Endometrial microvascular endothelial cells (primary cell): Measurements from ENCODE around the gene ZNF317. TPM values are rescaled to one million over a fixed set of nuclear protein-coding genes. Genes with fewer than 3 reads are reported as not detected.
"Not testable (repeated sequence)": the region's sequence is repeated elsewhere in the genome, so short reads cannot be mapped to it uniquely, and the experiment has no call there.

ENCODE experiments used
- in situ Hi-C: cut with HindIII; loops from 2 replicates; pipeline ENCODE4 v1.10.0; 2017; ENCODE audit warnings: low sequenced_read_pairs, low pct_unique_long_range_greater_than_20kb; ENCODE audit errors: inconsistent ontology term
- total RNA-seq: library from RNA; depleted of rRNA; stranded (reverse); fragments of >200 nt; gene quantifications from one replicate; pipeline ENCODE4 v1.2.3, GENCODE V29; 2015; ENCODE audit errors: inconsistent ontology term

Gene ZNF317
- total RNA-seq, 1 donor from 2014 or later: 26.4 TPM

GRCh38 chr19:9165261-9165660 lies 25.1 kb downstream of the ZNF317 start:
- in situ Hi-C loops: no loop called here

- in situ Hi-C loops: no loop called here
Measured at GRCh38 chr19:9166846-9167245, 26.6 kb downstream of the ZNF317 start.

DNA sequence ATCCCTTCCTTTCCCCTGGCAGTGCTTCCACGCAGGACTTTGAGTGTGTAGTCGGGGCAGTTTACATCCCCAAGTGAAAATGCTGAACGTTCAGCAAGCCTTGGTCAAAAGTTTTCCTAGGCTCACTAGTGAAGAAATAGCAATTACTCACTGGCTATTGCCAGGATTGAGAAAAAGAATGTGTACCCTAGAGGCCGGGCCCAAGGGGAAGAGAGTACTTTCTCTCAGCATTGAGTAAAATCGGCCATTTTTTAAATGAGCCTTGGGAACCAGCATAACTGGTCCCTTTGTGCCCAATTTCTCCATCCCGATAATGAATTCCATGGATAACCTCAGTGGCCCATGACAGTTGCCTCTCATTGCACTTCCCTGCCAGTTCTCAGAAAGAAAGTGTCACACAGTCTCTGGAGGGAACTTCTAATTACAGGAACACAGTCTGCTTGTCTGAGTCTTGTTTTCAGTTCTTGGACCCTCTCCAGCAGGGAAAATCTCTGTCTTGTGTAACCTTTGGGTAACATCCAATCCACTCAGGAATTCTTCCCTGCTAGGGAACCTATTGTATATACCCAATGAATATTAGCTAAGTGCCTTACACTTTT lies 31.3 kb downstream of the ZNF317 start:
- in situ Hi-C loops: no loop called here

- in situ Hi-C loops: no loop called here
Measured at GRCh38 chr19:9175326-9175725, 35.1 kb downstream of the ZNF317 start.

GRCh38 chr19:9178901-9179300 lies 38.7 kb downstream of the ZNF317 start, which contains the start of gene OR7D2:
OR7D2 (plus strand) TSS chr19:9178979; CDS start chr19:9185782, 6,803 bp downstream.
- in situ Hi-C loops: no loop called here

DNA sequence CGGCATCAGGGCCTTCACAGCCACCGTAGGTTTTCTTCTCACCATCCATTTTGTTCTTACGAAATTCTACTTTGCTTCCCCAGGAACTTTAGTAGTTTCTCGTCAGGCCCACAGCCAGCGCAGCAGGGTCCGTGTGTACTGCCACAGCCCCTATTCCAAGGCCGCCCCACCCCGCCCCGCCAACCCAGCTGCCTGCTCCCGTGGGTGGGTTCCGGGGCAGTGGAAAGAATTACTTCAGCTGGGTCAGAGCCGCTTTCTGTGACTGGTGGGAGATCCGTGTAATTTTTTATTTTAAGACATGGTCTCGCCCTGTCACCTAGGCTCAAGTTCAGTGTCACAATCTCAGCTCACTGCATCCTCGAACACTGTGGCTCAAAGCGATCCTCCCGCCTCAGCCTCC lies 42.8 kb downstream of the ZNF317 start:
- in situ Hi-C loops: no loop called here

GRCh38 chr19:9187191-9187590 lies 47.0 kb downstream of the ZNF317 start:
- in situ Hi-C loops: no loop called here

DNA sequence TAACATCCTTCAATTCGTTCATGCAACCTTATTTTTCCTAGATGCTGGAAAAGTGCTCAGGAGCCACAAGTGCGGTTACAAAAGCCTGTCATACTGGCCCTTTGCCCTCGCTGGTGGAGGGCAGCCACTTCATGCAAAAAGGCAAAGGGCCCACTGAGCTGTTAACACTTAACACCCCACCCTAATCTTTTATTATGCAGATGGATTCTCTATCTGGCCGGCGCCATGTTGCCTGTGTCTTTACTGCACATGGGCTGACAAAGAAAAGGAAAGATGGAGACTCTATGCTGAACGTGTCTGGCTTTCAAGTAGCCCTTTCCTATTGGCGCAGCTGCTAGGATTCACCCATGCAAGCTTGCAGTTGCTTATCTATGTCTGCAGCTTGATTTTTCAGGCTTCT lies 49.3 kb downstream of the ZNF317 start:
- in situ Hi-C loops: no loop called here

DNA sequence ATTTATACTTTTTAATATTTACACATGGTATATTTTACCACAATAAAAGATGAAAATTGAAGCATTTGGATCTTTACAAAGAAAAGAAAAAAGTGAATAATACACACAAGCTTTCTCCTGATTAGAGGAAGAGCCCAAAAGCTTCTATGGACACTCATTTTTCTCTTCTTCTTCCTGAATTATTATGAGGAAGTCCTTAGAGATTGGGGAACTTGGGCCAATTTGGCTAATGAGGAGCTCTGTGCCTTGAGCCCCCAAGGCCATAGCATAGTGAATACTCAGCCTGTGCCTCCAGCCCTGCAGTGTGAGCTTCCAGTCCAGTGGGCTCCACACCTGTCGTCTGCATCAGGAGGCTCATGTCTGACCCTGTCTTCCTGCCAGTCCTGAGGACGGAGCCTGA lies 57.8 kb downstream of the ZNF317 start:
- in situ Hi-C loops: not testable (repeated sequence)

DNA sequence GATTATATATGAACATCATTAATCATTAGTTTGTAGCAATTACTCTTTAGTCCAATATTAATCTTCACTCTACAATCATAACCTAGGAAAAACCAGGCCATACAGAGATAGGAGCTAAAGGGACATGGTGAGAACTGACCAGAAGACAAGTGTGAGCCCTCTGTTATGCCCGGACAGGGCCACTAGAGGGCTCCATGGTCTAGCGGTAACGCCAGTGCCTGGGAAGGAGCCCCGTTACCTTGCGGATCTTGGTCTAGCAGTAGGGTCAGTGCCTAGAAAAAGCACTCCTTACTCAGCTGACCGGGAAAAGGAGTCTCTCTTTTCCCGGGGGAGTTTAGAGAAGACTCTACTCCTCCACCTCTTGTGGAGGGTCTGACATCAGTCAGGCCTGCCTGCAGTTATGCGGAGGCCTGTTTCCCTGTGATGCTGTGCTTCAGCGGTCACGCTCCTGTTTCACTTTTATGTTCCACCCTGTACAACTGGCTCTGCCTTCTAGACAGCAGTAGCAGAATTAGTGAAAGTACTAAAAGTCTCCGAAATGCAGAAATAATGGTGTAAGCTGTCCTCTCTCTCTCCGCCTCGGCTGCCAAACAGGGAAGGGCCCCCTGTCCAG lies 65.4 kb downstream of the ZNF317 start:
- in situ Hi-C loops: no loop called here

Other genes starting within 250 kb of the ZNF317 start
- not detected for gene MUC16, start 130.0 kb upstream of the ZNF317 start, total RNA-seq
- gene OR1M1, start 53.3 kb upstream of the ZNF317 start, total RNA-seq: not detected
- not detected for gene OR7G2, start 32.9 kb upstream of the ZNF317 start, total RNA-seq
- not detected for gene OR7G1, start 24.6 kb upstream of the ZNF317 start, total RNA-seq
- gene OR7G3, start 13.4 kb upstream of the ZNF317 start, total RNA-seq: not detected
- gene OR7D2, start 38.6 kb downstream of the ZNF317 start, total RNA-seq: not detected
- not detected for gene OR7D4, start 79.2 kb downstream of the ZNF317 start, total RNA-seq
- not detected for gene OR7E24, start 110.5 kb downstream of the ZNF317 start, total RNA-seq
- gene ZNF699, start 169.4 kb downstream of the ZNF317 start, total RNA-seq: 8.9 TPM
- 5.9 TPM for gene ZNF559, start 183.8 kb downstream of the ZNF317 start, total RNA-seq
- gene ZNF177, start 222.6 kb downstream of the ZNF317 start, total RNA-seq: 0.56 TPM